HT1080 (cell line): ENCODE measurements around the gene PSMB7. TPM values are rescaled to one million over a fixed set of nuclear protein-coding genes. Genes with fewer than 3 reads are reported as not detected.

Source experiments
- DNase-seq: peaks from one replicate; pipeline ENCODE4 v3.0.0-alpha.2; 2015; ENCODE audit warnings: low read depth
- total RNA-seq: library from RNA; depleted of rRNA; stranded (reverse); fragments of >200 nt; shearing (Covaris generic); gene quantifications from 2 replicates; pipeline ENCODE4 v1.2.3, GENCODE V29; 2014

PSMB7 gene
- total RNA-seq, 1 experiment from 2014 or later = 442 TPM

GRCh38 chr9:124330011-124330697 lies 85.1 kb downstream of the PSMB7 start:
- no peak for DNase-seq

GRCh38 chr9:124329206-124329792 lies 85.9 kb downstream of the PSMB7 start:
- no peak for DNase-seq

GRCh38 chr9:124328285-124328684 lies 87.0 kb downstream of the PSMB7 start:
- no peak for DNase-seq

GRCh38 chr9:124327491-124327890 lies 87.8 kb downstream of the PSMB7 start:
- DNase-seq = no peak

GRCh38 chr9:124326378-124326777 lies 88.9 kb downstream of the PSMB7 start:
- DNase-seq = no peak

GRCh38 chr9:124325816-124326215 lies 89.4 kb downstream of the PSMB7 start:
- no peak for DNase-seq

- no peak for DNase-seq
Measured at GRCh38 chr9:124323904-124324303, 91.3 kb downstream of the PSMB7 start.

GRCh38 chr9:124322618-124323432 lies 92.4 kb downstream of the PSMB7 start:
- DNase-seq = no peak

GRCh38 chr9:124321935-124322334 lies 93.3 kb downstream of the PSMB7 start:
- no peak for DNase-seq

GRCh38 chr9:124321416-124321815 lies 93.8 kb downstream of the PSMB7 start:
- DNase-seq = no peak

GRCh38 chr9:124320062-124320973 lies 94.9 kb downstream of the PSMB7 start:
- DNase-seq = peak; percentile 65

- no peak for DNase-seq
Measured at GRCh38 chr9:124315882-124316281, 99.4 kb downstream of the PSMB7 start.

- no peak for DNase-seq
Measured at GRCh38 chr9:124313940-124314339, 101.3 kb downstream of the PSMB7 start.

GRCh38 chr9:124312290-124313265 lies 102.7 kb downstream of the PSMB7 start:
- DNase-seq = no peak

GRCh38 chr9:124311283-124311682 lies 104.0 kb downstream of the PSMB7 start:
- no peak for DNase-seq

GRCh38 chr9:124309667-124310084 lies 105.6 kb downstream of the PSMB7 start:
- DNase-seq = peak; percentile 98

- no peak for DNase-seq
Measured at GRCh38 chr9:124308606-124309491, 106.4 kb downstream of the PSMB7 start.

- no peak for DNase-seq
Measured at GRCh38 chr9:124307379-124308030, 107.7 kb downstream of the PSMB7 start.
